IPS-18c (cell line): ENCODE data around the gene GALNT7.

Experiments
- H3K4me3 ChIP-seq: 2 replicates; pipeline ENCODE4 v1.7.0; 2013; ENCODE audit warnings: low read depth, mild to moderate bottlenecking, low read length, moderate library complexity; ENCODE audit not compliant: insufficient read depth
- H3K9me3 ChIP-seq: one replicate; pipeline ENCODE4 v1.6.1; 2013; ENCODE audit warnings: mild to moderate bottlenecking, low read length, moderate library complexity; ENCODE audit not compliant: control insufficient read depth, insufficient read depth

Gene GALNT7

GRCh38 chr4:173370477-173371291, 202.1 kb downstream of the GALNT7 start, which contains the start of gene SAP30:
TSS of gene SAP30 (plus strand) at chr4:173370954. CDS start at chr4:173371183, 229 bp downstream.
- Histone ChIP-seq H3K4me3 (peak within 1 kb of the TSS; percentile 93), H3K9me3 (no peaks in the 10 kb centered on the region)

GRCh38 chr4:173371292-173372192, 202.9 kb downstream of the GALNT7 start:
- Histone ChIP-seq H3K4me3 (peak overlapping the region; percentile 93), H3K9me3 (no peaks in the 10 kb centered on the region)
